ENCODE measurements around the gene RNGTT. TPM values are rescaled to one million over a fixed set of nuclear protein-coding genes. Genes with fewer than 3 reads are reported as not detected.
"Not testable (repeated sequence)": the region's sequence is repeated elsewhere in the genome, so short reads cannot be mapped to it uniquely, and the experiment has no call there.

RNGTT gene
- total RNA-seq, 6 donors from 2014 or later, result 8.9 to 22.4 (median 12.5) TPM

- H3K36me3 ChIP-seq, result peaks cover 0 to 7% (median 0%) of the 10 kb centered on the region in 4 donors
- TF ChIP-seq POLR2AphosphoS5 (IDR thresholded peaks at IDR 0.05) (no peak), CTCF (IDR thresholded peaks at IDR 0.05) (no peak), POLR2A (IDR thresholded peaks at IDR 0.05) (no peak), EP300 (IDR thresholded peaks at IDR 0.05) (no peak)
- no peak overlapping the region for H3K27ac ChIP-seq
- no peaks in the 10 kb centered on the region for H3K4me1 ChIP-seq
- no peaks in the 10 kb centered on the region for H3K27me3 ChIP-seq
- DNase-seq, result no peak
- no peak overlapping the region for H3K4me3 ChIP-seq
- no peak for ATAC-seq (ENCODE audit: low FRiP score in 2 of 2)
- 97% methylated on average over 2 of the region's 2 CpGs for WGBS, 2 donors
- peaks cover 0 to 4% (median 0%) of the 10 kb centered on the region in 4 donors for H3K9me3 ChIP-seq
Measured at GRCh38 chr6:88804701-88805100, 158.7 kb downstream of the RNGTT start.

GRCh38 chr6:88785478-88785877, 177.9 kb downstream of the RNGTT start:
- H3K4me3 ChIP-seq, result no peak overlapping the region
- H3K9me3 ChIP-seq, result no peaks in the 10 kb centered on the region
- TF ChIP-seq POLR2A (IDR thresholded peaks at IDR 0.05), result no peak
- no peak overlapping the region for H3K27ac ChIP-seq
- H3K36me3 ChIP-seq, result no peaks in the 10 kb centered on the region
- ATAC-seq (ENCODE audit: low FRiP score in 2 of 2), result no peak
- no peak for DNase-seq
- no peaks in the 10 kb centered on the region for H3K27me3 ChIP-seq
- no peaks in the 10 kb centered on the region for H3K4me1 ChIP-seq

GRCh38 chr6:88780714-88781389, 182.6 kb downstream of the RNGTT start:
- no peaks in the 10 kb centered on the region for H3K9me3 ChIP-seq
- peak in 1 of 2 donors; percentile 29 for DNase-seq
- no peaks in the 10 kb centered on the region for H3K4me1 ChIP-seq
- H3K27me3 ChIP-seq, result no peaks in the 10 kb centered on the region
- no peaks in the 10 kb centered on the region for H3K36me3 ChIP-seq
- no peak overlapping the region for H3K27ac ChIP-seq
- no peak overlapping the region for H3K4me3 ChIP-seq
- ATAC-seq (ENCODE audit: low FRiP score in 2 of 2), result peak; percentile 78 to 85
- TF ChIP-seq POLR2AphosphoS5 (IDR thresholded peaks at IDR 0.05), result no peak
- TF ChIP-seq CTCF (IDR thresholded peaks at IDR 0.05), result peak; percentile 60 to 76 (median 65)
- 45 to 52% methylated on average over 5 of the region's 5 CpGs for WGBS, 2 donors

GRCh38 chr6:88775866-88776571, 187.4 kb downstream of the RNGTT start:
- Histone ChIP-seq H3K27ac (no peak overlapping the region), H3K36me3 (no peaks in the 10 kb centered on the region), H3K9me3 (no peaks in the 10 kb centered on the region), H3K27me3 (no peaks in the 10 kb centered on the region), H3K4me1 (no peaks in the 10 kb centered on the region), H3K4me3 (no peak overlapping the region)
- ATAC-seq (ENCODE audit: low FRiP score in 2 of 2) (no peak), DNase-seq (no peak)
- 90 to 93% methylated on average over 8 of the region's 8 CpGs for WGBS, 2 donors
- no peak for TF ChIP-seq EP300 (IDR thresholded peaks at IDR 0.05)
- no peak for TF ChIP-seq CTCF (IDR thresholded peaks at IDR 0.05)
- no peak for TF ChIP-seq POLR2A (IDR thresholded peaks at IDR 0.05)
- TF ChIP-seq POLR2AphosphoS5 (IDR thresholded peaks at IDR 0.05), result no peak

- ATAC-seq (ENCODE audit: low FRiP score in 2 of 2); H3K36me3 ChIP-seq; H3K4me1 ChIP-seq; DNase-seq; H3K27ac ChIP-seq; H3K27me3 ChIP-seq; H3K9me3 ChIP-seq; H3K4me3 ChIP-seq: not testable (repeated sequence)
- 88 to 95% methylated on average over 2 of the region's 2 CpGs for WGBS, 2 donors
Measured at GRCh38 chr6:88768114-88768513, 195.3 kb downstream of the RNGTT start.

- Histone ChIP-seq H3K27me3 (no peaks in the 10 kb centered on the region), H3K4me1 (no peaks in the 10 kb centered on the region), H3K9me3 (no peaks in the 10 kb centered on the region), H3K27ac (no peak overlapping the region), H3K4me3 (no peak overlapping the region), H3K36me3 (no peaks in the 10 kb centered on the region)
- DNase-seq (no peak), ATAC-seq (ENCODE audit: low FRiP score in 2 of 2) (no peak)
- TF ChIP-seq POLR2A (IDR thresholded peaks at IDR 0.05) (no peak), POLR2AphosphoS5 (IDR thresholded peaks at IDR 0.05) (no peak), EP300 (IDR thresholded peaks at IDR 0.05) (no peak), CTCF (IDR thresholded peaks at IDR 0.05) (no peak)
- 96 to 98% methylated on average over 3 of the region's 3 CpGs for WGBS, 2 donors
Measured at GRCh38 chr6:88764081-88764480, 199.3 kb downstream of the RNGTT start.

All from upper lobe of left lung (tissue), 6 donors.